ENCODE data around the gene IGSF3.
"Not testable (repeated sequence)": the region's sequence is repeated elsewhere in the genome, so short reads cannot be mapped to it uniquely, and the experiment has no call there.

The IGSF3 gene

GRCh38 chr1:116595946-116596741 is 71.4 kb downstream of the IGSF3 start:
- peak; percentile 60 for TF ChIP-seq CTCF (IDR thresholded peaks at IDR 0.05; ENCODE audit: low read depth, low read length, missing control alignments)
- H3K27ac ChIP-seq; in situ Hi-C loops (cut with HindIII; ENCODE audit: low pct_ligation_motif_present, low sequenced_read_pairs); H3K27me3 ChIP-seq (replicated peaks); H3K36me3 ChIP-seq (replicated peaks): not testable (repeated sequence)
- peak; percentile 17 for DNase-seq
- H3K4me3 ChIP-seq (ENCODE audit: low read depth, low read length), result peak overlapping the region; percentile 17

GRCh38 chr1:116595065-116595840 is 72.3 kb downstream of the IGSF3 start:
- H3K27ac ChIP-seq; H3K27me3 ChIP-seq (replicated peaks); H3K36me3 ChIP-seq (replicated peaks); in situ Hi-C loops (cut with HindIII; ENCODE audit: low pct_ligation_motif_present, low sequenced_read_pairs); H3K4me3 ChIP-seq (ENCODE audit: low read depth, low read length): not testable (repeated sequence)
- peak; percentile 24 for DNase-seq
- peak; percentile 70 for TF ChIP-seq CTCF (IDR thresholded peaks at IDR 0.05; ENCODE audit: low read depth, low read length, missing control alignments)

- H3K27me3 ChIP-seq (replicated peaks); H3K27ac ChIP-seq; H3K4me3 ChIP-seq (ENCODE audit: low read depth, low read length); DNase-seq; in situ Hi-C loops (cut with HindIII; ENCODE audit: low pct_ligation_motif_present, low sequenced_read_pairs); H3K36me3 ChIP-seq (replicated peaks): not testable (repeated sequence)
These were observed 73.6 kb downstream of the IGSF3 start for GRCh38 chr1:116593977-116594376.

GRCh38 chr1:116593401-116593800 is 74.1 kb downstream of the IGSF3 start:
- H3K27ac ChIP-seq; DNase-seq; in situ Hi-C loops (cut with HindIII; ENCODE audit: low pct_ligation_motif_present, low sequenced_read_pairs); H3K36me3 ChIP-seq (replicated peaks); H3K4me3 ChIP-seq (ENCODE audit: low read depth, low read length); H3K27me3 ChIP-seq (replicated peaks): not testable (repeated sequence)

- H3K36me3 ChIP-seq (replicated peaks); DNase-seq; H3K27me3 ChIP-seq (replicated peaks); in situ Hi-C loops (cut with HindIII; ENCODE audit: low pct_ligation_motif_present, low sequenced_read_pairs); H3K27ac ChIP-seq; H3K4me3 ChIP-seq (ENCODE audit: low read depth, low read length): not testable (repeated sequence)
These were observed 75.5 kb downstream of the IGSF3 start for GRCh38 chr1:116591951-116592605.

GRCh38 chr1:116591006-116591950 is 76.3 kb downstream of the IGSF3 start:
- H3K4me3 ChIP-seq (ENCODE audit: low read depth, low read length); H3K27me3 ChIP-seq (replicated peaks); H3K27ac ChIP-seq; DNase-seq; in situ Hi-C loops (cut with HindIII; ENCODE audit: low pct_ligation_motif_present, low sequenced_read_pairs); H3K36me3 ChIP-seq (replicated peaks): not testable (repeated sequence)

GRCh38 chr1:116590359-116591005 is 77.1 kb downstream of the IGSF3 start:
- H3K27ac ChIP-seq; H3K4me3 ChIP-seq (ENCODE audit: low read depth, low read length); H3K36me3 ChIP-seq (replicated peaks); H3K27me3 ChIP-seq (replicated peaks); in situ Hi-C loops (cut with HindIII; ENCODE audit: low pct_ligation_motif_present, low sequenced_read_pairs); DNase-seq: not testable (repeated sequence)

- in situ Hi-C loops (cut with HindIII; ENCODE audit: low pct_ligation_motif_present, low sequenced_read_pairs); H3K27me3 ChIP-seq (replicated peaks); H3K36me3 ChIP-seq (replicated peaks); DNase-seq; H3K27ac ChIP-seq; H3K4me3 ChIP-seq (ENCODE audit: low read depth, low read length): not testable (repeated sequence)
These were observed 78.3 kb downstream of the IGSF3 start for GRCh38 chr1:116589101-116589735.

All from brain microvascular endothelial cell (primary cell).